SH-SY5Y (cell line): ENCODE measurements around the gene PRR13.

Experiments used
- GATA2 ChIP-seq: IDR thresholded peaks from 2 replicates; pipeline ENCODE4 v1.6.1; 2011; ENCODE audit warnings: mild to moderate bottlenecking, low read depth, low read length
- GATA3 ChIP-seq: IDR thresholded peaks from 2 replicates; pipeline ENCODE4 v1.6.1; 2011; ENCODE audit warnings: low read depth, mild to moderate bottlenecking, low read length, moderate library complexity

GRCh38 chr12:53474077-53474476, 32.5 kb downstream of the PRR13 start:
- TF ChIP-seq GATA3 (no peak), GATA2 (no peak)
